ENCODE measurements around the gene CRELD1.

The CRELD1 gene

DNA sequence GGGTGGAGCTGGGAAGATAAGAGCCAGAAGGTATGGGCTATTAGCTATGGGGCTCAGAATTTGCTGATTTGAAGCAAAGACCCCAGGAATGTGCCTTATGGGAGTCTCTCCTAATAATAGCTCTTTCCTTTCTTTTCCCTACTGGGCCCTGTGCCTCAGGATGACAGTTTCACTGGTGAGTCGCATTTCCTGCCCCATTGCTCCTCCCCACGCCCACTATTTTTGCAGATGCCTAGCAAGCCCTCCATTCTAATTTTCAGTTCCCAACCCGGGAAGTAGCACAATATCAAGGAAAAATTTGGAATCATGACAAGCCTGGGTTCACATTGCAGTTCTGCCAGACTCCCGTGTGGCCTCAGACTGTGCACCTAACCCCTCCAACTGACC lies 30.4 kb upstream of the CRELD1 start:
- no peak for DNase-seq (ENCODE audit: low read depth in 2 of 3, low spot score in 1 of 3)

GRCh38 chr3:9903904-9904303 lies 29.7 kb upstream of the CRELD1 start:
- DNase-seq (ENCODE audit: low read depth in 2 of 3, low spot score in 1 of 3): no peak

DNA sequence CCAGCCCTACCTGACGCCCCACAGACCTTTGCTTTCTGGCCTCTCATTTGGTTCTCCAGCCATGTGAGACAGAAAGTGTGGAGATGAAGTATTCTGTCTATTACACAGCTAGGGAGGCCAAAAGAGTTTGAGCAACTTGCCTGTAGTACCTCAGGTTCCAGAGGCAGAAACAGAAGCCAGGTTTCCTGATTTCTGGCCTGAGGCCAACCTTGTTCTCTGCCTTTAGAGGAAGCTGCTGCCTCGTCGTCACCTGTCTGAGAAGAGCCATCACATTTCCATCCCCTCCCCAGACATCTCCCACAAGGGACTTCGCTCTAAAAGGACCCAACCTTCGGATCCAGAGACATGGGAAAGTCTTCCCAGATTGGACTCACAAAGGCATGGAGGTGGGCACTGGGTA lies 27.2 kb upstream of the CRELD1 start:
- DNase-seq (ENCODE audit: low read depth in 2 of 3, low spot score in 1 of 3): no peak

DNA sequence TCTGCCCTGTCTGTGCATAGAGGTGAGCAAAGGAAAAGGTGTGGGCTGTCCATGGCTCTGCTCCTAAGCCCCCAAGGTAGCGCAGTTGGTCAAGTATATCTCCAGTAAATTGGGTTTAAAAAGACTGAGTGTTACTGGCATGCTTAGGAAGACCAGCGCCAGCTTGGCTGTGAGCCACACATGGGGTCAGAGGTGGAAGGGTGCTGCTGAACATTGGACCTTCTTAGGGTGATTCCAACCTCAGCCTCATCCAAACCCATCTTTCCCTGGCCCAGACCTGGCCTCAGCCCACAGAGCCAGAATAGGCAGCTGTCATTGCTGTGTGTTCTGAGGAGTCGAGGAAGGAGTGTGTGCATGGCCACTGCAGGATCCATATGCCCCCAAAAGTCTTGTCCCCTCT lies 25.3 kb upstream of the CRELD1 start:
- no peak for DNase-seq (ENCODE audit: low read depth in 2 of 3, low spot score in 1 of 3)

DNA sequence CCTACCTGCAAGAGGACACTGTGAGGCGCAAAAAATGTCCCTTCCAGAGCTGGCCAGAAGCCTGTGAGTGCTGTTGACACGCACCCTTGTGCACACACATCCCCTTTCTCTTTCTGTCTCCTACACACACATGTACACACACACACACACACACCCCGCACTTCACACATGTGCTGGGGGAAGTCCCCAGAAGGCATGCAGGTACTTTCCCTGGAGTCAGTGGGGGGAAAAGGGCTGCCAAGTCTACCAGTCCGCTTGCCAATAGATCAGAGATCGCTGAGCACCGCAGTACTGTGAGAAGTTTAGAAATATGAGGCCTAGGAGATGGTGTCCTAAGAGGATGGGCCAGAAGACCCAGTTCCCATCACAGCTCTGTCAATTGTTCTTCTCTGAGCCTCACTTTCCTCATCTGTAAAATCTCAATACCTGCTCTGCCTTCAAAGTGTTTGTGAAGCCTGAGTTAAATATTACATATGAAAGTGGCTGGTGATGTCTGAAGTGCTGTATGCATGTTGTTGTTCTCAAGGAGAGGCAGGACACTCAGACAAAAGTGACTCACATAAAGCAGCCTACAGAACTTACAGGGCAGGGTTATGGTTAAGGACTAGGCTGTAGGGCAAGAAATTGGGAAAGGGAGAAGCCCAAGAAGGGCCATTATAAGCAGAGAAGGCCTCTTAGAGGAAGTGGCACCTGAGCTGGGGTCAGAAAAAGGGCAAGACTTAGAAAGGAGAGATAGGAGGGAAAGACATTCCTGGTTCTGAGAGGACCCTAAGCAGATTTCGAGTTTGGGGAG lies 24.2 kb upstream of the CRELD1 start:
- DNase-seq (ENCODE audit: low read depth in 2 of 3, low spot score in 1 of 3): no peak

DNA sequence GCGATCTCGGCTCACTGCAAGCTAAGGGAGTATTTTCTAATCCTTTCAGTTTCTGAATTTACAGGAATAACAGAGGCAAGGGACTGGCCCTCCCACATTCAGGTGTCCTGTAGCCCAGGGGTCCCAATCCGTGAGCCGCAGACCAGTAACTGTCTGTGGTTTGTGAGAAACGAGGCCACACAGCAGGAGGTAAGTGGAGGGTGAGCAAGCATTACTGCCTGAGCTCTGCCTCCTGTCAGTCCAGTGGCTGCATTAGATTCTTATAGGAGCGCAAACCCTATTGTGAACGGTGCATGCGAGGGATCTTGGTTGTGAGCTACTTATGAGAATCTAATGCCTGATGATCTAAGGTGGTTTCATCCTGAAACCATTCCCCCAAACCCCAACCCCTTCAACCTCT lies 21.8 kb upstream of the CRELD1 start:
- no peak for DNase-seq (ENCODE audit: low read depth in 2 of 3, low spot score in 1 of 3)

- DNase-seq (ENCODE audit: low read depth in 2 of 3, low spot score in 1 of 3): no peak
Measured at GRCh38 chr3:9912294-9912935, 21.2 kb upstream of the CRELD1 start.

DNA sequence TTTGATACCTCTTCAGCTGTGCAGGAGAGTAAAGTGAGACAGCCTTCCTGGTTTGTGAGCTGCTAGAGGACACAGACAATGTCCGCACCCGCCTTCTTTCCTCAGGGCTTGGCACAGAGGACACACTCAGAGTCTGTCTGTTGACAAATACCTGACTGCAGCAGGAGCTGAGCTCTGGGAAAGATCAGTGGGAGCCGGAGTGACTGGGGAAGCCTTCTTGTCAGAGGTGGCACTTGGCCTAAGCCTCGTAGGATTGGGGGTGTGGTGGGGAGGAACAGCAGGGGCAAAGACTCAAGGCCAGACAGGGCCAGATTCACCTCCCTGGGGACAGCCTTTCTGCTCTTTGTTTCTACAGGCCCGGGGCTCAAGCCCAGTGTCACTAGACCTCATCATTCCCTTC lies 20.0 kb upstream of the CRELD1 start:
- DNase-seq (ENCODE audit: low read depth in 2 of 3, low spot score in 1 of 3): no peak

- no peak for DNase-seq (ENCODE audit: low read depth in 2 of 3, low spot score in 1 of 3)
Measured at GRCh38 chr3:9914011-9914410, 19.6 kb upstream of the CRELD1 start.

DNA sequence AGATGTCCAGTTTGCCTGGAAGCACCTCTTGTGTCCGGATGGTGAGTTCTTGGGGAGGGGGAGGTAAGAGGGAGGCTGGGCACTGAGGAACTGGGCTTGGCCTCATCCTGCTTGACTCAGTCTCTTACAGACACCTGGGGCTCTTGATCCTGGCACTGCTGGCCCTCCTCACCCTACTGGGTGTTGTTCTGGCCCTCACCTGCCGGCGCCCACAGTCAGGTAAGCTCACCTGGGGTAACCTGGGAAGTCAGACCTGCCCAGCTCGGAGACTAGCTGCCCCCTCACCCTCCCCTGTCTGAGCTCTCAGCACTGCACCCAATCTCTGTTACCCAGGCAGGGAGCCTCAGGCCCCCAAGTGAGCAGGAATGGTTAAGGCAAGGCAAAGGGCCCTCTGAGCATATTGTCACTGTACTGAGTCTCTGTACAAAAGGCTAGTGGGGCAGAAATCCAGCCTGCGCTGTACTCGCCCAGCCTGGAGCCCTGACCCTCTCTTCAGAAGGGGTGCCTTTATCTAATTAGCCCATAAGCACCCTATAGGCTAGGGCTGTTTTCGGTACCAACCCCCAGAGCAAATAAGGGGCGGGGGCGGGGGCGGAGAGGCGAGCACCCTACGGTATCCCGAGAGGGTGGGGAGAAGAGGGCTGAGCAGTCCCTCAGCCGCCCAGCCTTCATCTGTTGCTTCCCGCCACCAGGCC lies 18.9 kb upstream of the CRELD1 start:
- no peak for DNase-seq (ENCODE audit: low read depth in 2 of 3, low spot score in 1 of 3)

DNA sequence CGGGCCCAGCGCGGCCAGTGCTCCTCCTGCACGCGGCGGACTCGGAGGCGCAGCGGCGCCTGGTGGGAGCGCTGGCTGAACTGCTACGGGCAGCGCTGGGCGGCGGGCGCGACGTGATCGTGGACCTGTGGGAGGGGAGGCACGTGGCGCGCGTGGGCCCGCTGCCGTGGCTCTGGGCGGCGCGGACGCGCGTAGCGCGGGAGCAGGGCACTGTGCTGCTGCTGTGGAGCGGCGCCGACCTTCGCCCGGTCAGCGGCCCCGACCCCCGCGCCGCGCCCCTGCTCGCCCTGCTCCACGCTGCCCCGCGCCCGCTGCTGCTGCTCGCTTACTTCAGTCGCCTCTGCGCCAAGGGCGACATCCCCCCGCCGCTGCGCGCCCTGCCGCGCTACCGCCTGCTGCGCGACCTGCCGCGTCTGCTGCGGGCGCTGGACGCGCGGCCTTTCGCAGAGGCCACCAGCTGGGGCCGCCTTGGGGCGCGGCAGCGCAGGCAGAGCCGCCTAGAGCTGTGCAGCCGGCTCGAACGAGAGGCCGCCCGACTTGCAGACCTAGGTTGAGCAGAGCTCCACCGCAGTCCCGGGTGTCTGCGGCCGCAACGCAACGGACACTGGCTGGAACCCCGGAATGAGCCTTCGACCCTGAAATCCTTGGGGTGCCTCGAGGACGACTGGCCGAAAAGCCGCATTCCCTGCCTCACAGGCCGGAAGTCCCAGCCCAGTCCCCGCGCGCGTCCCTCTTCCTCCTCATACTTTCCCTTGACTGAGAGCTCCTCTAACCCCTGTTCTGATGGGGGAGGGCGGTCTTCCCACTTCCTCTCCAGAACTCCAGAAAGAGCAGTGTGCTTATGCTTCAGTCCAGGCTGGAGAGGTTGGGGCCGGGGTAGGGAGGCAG lies 18.1 kb upstream of the CRELD1 start:
- DNase-seq (ENCODE audit: low read depth in 2 of 3, low spot score in 1 of 3): peak in 1 of 3 donors; percentile 32

DNA sequence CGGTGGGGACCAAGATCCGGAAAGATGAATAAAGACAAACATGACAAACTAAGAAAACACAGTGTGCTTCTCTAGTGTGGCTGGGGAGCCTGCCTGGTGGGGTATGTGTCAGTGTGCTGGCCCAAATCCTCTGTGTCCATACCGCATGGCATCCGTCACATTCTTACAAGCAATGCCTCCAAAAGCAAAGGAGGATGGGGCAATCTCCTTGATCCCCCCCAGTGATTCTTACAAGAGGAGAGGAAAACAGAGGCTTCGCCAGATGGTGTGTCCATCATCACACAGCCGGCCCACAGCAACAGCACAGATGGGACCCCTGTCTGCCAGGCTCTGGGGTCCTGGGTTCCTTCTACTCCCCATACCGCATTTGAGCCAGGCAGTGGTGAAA lies 17.3 kb upstream of the CRELD1 start:
- no peak for DNase-seq (ENCODE audit: low read depth in 2 of 3, low spot score in 1 of 3)

- DNase-seq (ENCODE audit: low read depth in 2 of 3, low spot score in 1 of 3): peak in 1 of 3 donors; percentile 46
Measured at GRCh38 chr3:9916734-9917680, 16.6 kb upstream of the CRELD1 start, which contains the start of gene IL17RC. IL17RC (plus strand) TSS chr3:9917098; CDS start chr3:9917316, 218 bp downstream.

DNA sequence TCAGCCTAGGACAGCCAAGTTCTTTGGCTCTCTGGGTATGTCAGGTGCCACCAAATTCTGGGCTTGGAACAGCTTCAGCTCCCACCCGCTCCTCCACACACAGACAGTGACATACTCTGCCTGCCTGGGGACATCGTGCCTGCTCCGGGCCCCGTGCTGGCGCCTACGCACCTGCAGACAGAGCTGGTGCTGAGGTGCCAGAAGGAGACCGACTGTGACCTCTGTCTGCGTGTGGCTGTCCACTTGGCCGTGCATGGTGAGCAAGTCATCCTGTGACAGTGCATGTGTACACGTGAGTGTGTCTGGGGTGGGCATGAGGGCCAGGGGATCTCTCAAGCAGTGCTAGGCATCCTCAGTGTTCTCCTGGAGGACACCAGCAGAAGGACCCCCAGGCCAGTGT lies 15.8 kb upstream of the CRELD1 start:
- no peak for DNase-seq (ENCODE audit: low read depth in 2 of 3, low spot score in 1 of 3)

GRCh38 chr3:9918261-9919038 lies 15.2 kb upstream of the CRELD1 start:
- DNase-seq (ENCODE audit: low read depth in 2 of 3, low spot score in 1 of 3): no peak

DNA sequence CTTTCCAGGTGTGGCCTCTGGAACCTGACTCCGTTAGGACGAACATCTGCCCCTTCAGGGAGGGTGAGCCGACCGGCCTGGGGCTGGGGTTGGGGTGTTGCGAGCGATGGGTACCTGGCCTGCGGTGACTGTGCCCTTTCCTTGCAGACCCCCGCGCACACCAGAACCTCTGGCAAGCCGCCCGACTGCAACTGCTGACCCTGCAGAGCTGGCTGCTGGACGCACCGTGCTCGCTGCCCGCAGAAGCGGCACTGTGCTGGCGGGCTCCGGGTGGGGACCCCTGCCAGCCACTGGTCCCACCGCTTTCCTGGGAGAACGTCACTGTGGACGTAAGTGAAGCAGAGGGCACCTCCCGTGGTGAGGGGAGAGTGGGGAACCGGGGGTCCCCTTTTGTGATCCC lies 5.5 kb upstream of the CRELD1 start:
- no peak for DNase-seq (ENCODE audit: low read depth in 2 of 3, low spot score in 1 of 3)

GRCh38 chr3:9930804-9931418 lies 2.7 kb upstream of the CRELD1 start:
- DNase-seq (ENCODE audit: low read depth in 2 of 3, low spot score in 1 of 3): no peak

GRCh38 chr3:9932535-9932842 lies 1.1 kb upstream of the CRELD1 start:
- DNase-seq (ENCODE audit: low read depth in 2 of 3, low spot score in 1 of 3): no peak
